KBM-7 (cell line): ENCODE measurements around the gene CLNS1A.
"Not testable (repeated sequence)": the region's sequence is repeated elsewhere in the genome, so short reads cannot be mapped to it uniquely, and the experiment has no call there.

Experiments used
- DNase-seq: peaks from one replicate; pipeline ENCODE4 v3.0.0-alpha.2; 2015
- in situ Hi-C: fragments of 300-500 bp; cut with MboI; formaldehyde crosslinking; loops from 2 replicates; pipeline ENCODE4 v1.14.3; 2020; ENCODE audit warnings: low sequenced_read_pairs, low pct_unique_long_range_greater_than_20kb, mixed read lengths

Gene CLNS1A, protein sequence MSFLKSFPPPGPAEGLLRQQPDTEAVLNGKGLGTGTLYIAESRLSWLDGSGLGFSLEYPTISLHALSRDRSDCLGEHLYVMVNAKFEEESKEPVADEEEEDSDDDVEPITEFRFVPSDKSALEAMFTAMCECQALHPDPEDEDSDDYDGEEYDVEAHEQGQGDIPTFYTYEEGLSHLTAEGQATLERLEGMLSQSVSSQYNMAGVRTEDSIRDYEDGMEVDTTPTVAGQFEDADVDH

DNA sequence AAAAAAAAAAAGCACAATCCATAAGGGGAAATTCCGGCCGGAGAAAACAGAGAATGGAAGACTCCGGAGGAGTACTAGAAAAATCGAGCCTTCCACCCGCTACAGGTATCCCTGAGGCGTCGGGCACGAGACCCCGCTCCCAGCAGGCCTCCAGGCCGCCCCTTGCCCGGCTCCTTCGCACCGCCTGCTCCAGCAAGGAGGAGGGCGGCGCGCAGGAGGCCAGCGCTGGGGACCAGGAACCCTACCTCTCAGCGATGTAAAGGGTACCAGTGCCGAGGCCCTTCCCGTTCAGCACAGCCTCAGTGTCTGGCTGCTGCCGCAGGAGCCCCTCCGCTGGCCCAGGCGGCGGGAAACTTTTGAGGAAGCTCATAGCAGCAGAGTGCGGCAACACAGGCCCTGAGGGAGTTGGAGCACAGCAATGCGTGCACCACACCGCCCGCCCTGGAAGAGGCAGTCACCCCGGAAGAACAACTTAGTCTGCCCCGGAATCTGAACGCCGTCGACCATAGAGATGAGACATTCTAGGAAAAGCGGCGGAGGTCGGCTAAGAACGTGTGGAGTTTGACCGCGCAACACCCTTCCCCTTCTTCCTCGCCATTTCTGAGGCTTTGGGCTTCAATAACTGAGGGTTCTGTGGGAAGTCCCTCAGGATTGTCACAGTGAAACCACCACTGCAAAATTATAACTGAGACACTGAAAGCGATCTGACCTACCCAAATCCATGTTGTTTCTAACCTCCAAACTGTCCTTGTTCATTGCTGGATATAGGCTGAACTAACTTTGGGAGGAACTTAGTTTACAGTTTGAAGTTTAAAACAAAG is at the start of gene CLNS1A:
Gene CLNS1A (minus strand): TSS at position 450 of the 821 bp plus-strand sequence. CDS start 80 bp downstream, at position 370.
- peak; percentile 95 for DNase-seq
- in situ Hi-C loops = no loop called here

DNA sequence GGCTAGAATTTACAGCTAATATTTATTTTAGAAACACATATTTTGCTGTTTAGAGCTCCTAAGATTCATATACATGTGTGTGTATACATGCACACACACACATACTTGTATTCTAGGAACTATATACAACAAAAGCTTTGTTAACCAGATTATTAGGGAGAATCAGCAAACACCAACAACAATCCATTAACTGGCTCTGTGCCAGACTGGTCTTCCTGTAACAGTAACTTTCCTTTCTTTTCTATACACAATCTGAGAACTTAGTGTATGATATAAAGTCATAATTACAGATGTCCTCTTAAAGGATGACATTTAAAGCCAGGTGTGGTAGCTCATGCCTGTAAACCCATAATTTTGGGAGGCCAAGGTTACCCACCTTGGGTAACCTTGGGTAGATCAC is 49.5 kb upstream of the CLNS1A start:
- in situ Hi-C loops = no loop called here
- no peak for DNase-seq

DNA sequence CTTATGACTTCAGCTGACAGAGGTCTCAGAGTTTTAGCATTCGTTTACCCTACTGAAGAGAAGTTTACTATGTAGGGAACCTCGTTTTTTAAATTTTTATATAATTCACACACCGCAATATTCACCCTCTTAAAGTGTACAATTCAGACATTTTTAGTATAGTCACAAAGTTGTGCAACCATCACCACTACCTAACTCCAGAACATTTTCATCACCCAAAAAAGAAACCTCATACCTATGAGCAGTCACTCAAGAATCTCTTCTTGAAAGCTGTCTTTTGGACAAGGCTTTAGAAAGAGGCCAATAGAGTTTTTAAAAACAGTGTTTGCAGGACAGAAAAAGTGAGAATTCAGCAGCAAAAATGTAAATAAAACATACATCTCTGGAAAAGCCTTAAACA is 39.5 kb upstream of the CLNS1A start:
- in situ Hi-C loops = no loop called here

DNA sequence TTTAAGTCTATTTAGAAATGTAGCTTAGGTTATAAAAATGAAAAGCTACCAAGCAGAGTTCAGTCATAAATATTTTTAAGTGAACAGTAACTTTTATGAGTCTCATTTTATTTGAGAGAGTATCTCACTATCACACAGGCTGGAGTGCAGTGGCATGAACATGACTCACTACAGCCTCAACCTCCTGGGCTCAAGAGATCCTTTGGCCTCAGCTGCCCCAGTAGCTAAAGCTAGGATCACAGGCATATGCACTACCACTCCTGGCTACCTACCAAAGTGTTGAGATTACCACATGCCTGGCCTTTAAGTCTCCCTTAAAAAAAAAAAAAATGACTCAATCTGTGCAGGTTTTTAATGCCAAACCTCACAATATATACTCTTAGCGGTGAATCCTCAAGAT is 34.7 kb upstream of the CLNS1A start:
- DNase-seq = no peak
- in situ Hi-C loops = no loop called here

More for the DNA sequence above, 39.5 kb upstream of the CLNS1A start:
- DNase-seq = no peak

DNA sequence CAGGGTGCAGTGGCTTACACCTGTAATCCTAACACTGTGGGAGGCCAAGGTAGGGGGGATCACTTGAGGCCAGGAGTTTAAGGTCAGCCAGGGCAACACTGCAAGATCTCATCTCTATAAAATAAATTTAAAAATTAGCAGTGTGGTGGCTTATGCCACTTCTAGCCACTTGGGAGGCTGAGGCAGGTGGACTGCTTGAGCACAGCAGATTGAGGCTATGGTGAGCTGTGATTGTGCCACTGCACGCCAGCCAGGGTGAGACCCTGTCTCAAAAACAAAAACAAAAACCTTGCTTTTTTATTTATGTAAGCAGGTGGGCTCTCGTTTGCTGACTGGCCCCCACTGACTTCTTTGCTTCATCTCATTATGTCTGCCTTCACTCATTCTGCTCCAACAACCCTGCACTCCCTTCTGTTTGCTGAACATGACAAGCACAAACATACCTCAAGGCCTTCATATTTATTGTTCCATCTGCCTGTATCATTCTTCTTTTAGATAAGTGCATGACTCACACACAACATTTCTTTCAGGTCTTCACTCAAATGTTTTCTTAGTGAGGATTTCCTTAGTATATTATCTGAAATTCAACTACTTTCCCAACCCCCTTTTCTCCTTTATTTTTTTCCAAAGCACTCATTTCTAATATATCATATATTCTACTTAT is 32.4 kb upstream of the CLNS1A start:
- in situ Hi-C loops = no loop called here
- no peak for DNase-seq

DNA sequence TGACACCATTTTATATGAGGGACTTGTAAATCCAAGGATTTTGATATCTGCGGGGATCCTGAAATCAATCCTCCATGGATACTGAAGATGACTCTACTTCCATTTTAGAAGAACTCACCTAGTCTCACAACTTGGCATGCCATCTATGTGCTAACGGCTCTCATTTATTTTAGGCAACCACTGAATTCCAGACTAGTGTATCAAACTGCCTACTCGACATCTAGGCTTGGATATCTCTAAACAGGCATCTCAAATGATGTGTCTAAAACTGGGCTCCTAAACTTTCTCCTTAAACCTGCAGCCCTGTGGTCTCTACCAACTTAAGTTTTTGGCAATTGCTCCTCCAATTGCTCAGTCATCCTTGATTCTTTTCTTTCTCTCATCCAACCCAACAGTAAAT is 31.2 kb upstream of the CLNS1A start:
- in situ Hi-C loops = no loop called here
- no peak for DNase-seq

DNA sequence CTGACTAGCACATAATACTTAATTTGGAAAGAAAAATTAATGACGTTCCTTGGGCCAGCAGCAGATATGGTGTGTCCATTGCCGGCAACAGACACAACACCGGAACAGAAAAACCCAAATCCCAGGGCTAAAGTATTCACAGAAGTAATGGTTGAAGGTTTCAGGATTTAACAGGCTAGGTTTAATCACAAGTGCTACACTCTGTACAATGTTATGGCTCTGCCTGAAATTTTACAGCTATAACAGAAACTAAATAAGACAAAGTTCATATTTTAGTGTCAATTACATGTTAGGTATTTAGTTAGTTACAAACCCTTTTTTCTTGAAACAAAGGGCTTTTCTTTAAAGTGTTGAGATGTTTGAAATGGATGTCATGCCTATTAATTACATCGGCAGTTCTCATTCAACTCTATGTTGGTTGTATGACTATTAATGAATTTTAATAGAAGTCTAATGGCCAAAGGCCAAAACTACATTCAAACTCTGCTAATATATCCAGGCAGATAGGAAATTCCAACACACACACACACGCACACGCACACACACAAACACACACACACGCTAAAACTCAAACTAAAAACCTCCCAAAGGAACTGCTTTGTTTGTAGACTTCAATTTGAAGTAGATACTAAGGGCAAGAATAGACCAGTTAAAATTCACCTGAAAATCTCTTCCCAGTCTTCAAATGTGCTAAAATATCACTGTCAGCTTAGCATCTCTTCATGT is 27.8 kb upstream of the CLNS1A start:
- no peak for DNase-seq
- in situ Hi-C loops = no loop called here

DNA sequence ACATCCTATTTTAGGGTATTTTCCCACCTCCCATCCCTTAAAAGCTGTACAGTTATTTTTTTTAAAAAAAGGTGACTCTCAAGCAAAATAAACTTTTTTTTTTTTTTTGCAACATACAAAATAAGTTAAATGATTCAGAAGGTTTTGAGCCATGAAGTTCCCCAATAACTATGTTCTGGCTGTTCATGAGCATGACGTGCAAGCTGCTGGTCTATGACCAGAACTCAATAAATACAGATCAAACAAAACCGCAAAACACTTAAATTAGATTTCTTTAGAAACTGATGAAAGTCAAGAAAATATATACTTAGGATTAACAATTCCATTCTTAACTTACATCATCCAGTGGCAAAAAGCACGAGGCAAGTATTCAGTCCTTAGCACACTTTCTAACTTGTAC is 24.1 kb upstream of the CLNS1A start:
- in situ Hi-C loops = no loop called here
- no peak for DNase-seq

DNA sequence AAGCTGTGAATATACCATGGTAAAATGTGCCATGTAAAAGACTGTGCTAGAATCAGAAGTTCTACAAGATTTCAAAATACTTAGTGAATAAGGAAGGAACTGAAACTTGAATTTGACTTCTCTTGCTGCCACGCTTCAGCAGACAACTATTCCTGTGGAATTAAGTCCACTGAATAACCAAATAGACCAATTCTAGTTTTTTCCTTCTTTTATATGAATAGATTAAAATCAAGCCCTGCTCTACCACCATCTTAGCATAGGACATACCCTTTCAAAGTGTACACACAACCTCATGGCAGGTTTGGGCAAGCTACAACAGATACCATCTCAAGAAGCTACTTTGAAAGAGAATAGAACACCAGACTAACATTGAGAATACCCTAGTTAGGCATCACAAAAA is 23.4 kb upstream of the CLNS1A start:
- no peak for DNase-seq
- in situ Hi-C loops = no loop called here

DNA sequence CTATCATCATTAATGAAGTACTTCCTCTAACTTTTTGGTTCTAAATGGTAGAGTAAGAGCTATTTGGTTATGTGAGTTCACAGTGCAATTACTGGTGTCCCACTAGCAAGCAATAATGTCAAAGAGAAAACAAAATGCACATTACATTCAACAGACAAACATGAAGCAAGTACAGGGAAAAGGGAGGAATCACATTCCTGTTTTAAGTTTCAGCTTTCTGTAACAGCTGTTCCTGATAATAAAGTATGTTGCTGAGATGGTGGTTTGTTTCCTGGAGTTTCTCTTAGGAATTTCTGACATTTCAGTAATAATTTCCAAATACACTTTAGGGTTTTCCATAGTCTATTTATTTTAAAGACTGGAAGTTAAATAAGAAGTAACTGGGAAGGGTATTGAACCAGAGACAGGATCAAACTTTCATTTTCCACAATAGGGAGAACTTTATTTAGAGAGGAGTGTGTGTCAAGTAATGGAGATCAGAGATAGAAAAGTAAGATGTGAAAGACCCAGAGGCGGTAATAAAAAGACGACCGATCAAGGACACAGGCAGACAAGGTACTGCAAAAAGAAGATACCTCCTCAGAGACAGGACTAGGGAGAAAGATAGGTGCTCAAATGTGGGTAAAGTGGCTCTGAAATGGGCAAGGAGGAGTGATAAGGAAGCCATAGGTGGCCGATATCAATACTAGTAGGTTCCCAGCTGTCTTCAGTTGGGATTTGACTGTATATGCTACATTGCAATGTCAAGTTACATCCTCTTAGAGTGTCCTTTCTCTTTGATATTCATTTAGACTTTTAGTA is 20.8 kb upstream of the CLNS1A start:
- in situ Hi-C loops = no loop called here
- no peak for DNase-seq

DNA sequence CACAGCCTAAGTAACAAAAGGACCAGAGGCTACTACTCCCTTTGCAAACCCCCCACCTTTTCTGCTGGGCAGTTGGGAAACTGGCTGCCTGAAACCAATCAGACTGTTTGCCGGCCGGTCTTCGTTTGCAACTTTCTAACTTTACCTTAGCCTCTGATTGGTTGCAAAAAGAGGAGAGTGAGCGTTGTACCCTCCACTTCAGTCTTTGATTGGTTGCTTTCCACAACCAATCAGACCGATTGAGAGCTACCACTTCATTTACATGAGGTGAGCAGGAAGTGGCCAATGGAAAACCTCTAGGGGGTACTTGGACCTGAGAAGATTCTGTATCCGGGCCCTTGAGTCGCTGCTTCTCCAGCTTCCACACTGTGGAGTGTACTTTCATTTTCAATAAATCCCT is 18.8 kb upstream of the CLNS1A start:
- DNase-seq = no peak
- in situ Hi-C loops = no loop called here

DNA sequence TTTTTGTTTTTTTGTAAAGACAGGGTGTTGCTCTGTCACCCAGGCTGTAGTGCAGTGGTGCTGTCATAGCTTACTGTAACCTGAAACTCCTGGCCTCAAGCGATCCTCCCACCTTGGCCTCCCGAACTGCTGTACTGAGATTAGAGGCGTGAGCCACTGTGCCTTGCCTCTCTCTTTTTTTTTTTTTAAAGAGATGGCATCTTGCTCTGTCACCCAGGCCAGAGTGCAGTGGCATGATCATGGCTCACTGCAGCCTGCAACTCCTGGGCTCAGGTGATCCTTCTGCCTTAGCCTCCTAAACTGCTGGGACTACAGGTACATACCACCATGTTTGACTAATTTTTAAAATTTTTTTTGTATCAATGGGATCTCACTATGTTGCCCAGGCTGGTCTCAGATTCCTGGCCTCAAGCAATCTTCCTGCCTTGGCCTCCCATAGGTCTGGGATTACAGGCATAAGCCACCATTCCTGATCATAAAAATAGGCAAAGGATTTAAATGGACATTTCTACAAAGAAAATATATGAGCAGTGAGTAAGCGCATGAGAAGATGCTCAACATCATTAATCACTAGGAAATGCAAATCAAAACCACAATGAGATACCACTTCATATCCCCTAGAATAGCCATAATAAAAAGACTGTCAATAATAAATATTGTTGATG is 17.3 kb upstream of the CLNS1A start:
- in situ Hi-C loops = no loop called here
- no peak for DNase-seq

DNA sequence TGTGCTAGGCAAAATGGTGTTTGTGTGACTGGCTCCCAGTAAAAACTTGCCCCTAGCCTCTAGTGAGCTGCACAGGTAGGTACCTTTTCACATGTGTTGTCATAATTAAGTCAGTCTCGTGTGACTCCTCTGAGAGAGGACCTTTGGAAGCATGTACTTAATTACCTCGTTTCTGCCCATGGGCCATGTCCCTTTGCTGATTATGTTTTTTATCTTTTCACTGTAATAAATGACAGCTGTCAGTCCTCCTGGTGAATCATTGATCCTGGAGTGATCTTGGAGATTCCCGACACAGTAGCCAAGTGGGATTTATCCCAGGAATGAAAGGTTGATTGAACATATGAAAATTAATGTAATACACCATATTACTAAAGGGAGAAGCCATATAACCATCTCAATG is 12.5 kb upstream of the CLNS1A start:
- DNase-seq = no peak
- in situ Hi-C loops = no loop called here

DNA sequence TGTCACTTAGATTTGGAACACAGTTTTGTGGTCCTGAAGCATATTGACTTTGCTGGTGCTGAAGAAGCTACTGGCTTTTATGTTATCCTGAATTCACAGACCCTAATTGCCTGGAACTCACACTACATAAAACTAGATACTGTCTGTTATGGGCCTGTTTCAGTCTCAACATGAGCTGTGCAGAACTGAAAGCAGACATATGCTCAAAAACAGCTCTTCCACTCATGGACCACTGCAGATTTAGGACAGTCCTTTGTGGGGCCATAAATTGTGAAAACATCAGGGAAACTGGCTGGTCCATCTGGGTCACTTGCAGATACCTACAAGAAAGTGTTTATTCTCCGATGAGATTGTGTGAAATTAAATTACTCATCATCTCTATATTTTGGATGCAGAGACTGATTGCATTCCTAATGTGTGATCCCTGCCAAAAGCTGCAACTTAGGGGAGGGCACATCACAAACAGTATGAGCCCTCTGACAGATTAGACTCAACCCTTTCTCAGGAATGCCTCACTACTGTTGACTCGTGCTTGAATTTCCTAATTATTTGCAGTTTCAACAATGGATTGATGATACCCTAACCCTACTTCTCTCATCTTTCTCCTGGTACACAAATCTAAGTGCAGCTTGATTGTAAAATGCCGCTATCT is 10.2 kb upstream of the CLNS1A start:
- DNase-seq = no peak
- in situ Hi-C loops = no loop called here

DNA sequence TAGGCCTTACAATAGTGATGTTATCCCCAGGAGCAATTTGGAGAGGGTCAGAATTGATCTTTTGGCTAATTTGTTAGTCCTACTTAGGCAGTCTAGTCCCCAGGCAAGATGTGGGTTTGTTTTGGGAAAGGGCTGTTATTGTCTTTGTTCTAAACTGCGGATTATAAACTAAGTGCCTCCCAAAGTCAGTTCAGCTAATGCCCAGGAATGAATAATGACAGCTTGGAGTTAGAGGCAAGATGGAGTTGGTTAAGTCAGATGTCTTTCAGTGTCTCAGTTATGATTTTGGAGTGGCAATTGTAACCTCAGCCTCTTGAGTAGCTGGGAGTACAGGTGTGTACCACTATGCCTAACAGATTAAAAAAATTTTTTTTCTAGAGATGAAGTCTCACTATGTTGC is 7.3 kb upstream of the CLNS1A start:
- no peak for DNase-seq
- in situ Hi-C loops = no loop called here

DNA sequence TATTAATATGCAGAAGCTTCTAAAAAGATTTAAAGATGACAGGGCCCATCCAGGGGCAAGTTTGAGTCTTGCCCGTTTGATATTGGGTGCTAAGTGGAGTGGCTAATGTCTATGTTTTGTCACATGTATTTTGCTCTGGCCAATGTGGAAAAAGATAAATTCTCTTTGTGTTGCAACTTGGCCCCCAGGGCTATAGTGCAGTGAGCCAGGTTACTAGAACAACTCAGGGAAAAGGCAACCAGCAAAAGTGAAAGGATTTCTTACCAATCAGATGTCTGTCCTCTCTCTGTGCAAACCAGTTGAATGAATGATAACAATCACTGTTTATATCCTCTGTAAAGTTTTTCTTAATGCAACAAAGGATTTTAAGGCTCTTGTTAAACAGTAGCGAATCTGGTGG is 4.6 kb upstream of the CLNS1A start:
- in situ Hi-C loops = no loop called here

DNA sequence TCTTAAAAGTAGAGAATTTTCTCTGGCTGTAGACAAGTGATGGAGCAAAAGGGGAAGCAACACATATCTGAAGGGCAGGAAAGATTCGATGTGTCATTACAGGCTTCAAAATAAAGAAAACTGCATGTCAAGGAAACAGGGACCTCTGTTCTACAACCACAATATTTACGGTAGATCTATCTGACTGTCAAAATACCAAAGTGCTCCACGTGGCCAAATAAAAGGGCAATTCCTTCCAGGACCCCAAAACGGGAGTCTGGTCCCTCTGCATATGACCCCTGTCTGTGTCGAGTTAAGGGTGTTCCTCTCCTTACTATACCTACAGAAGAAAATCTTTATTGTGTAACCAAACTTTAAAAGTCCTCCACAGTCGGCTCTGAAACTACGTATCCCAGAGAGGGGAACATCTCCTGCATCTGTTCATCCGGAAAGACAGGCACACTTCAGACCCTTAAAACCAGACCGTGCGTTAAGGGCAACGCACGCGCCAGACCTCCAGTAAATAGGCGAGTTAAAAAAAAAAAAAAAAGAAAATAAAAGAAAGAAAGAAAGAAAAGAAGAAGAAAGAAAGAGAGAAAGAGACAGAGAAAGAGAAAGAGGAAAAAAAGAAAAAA is 756 bp downstream of the CLNS1A start:
- DNase-seq = peak; percentile 62
- in situ Hi-C loops = no loop called here

More for the DNA sequence above, 4.6 kb upstream of the CLNS1A start:
- no peak for DNase-seq

DNA sequence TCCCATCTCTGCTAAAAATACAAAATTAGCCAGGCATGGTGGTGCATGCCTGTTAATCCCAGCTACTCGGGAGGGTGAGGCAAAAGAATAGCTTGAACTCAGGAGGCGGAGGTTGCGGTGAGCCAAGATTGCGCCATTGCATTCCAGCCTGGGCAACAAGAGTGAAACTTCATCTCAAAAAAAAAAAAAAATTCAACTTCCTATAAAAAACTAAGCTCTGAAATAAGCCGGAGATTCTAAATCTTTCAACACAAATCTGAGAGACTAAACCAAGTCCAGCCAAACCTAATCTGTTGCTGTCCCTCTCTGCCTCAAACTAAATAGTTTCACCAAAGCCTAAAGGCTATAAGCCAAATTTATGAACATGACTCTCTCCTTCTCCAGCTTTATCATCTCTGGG is 3.7 kb downstream of the CLNS1A start:
- in situ Hi-C loops = not testable (repeated sequence)

More for the DNA sequence above, 3.7 kb downstream of the CLNS1A start:
- DNase-seq = peak; percentile 54
